GM23338 (cell line): ENCODE data around the gene LDLR.

Experiments
- CREB1 ChIP-seq: fragments of 250-450 bp; sonication (Bioruptor Pico); IDR thresholded peaks from 2 replicates; pipeline ENCODE4 v1.5.0; 2020; ENCODE audit warnings: low read depth, mild to moderate bottlenecking, moderate library complexity
- EZH2 ChIP-seq: fragments of 200-600 bp; sonication (generic); IDR thresholded peaks from one replicate; pipeline ENCODE4 v1.8.0; 2017; ENCODE audit warnings: antibody characterized with exemption, mild to moderate bottlenecking, low read depth; ENCODE audit not compliant: unreplicated experiment
- EZH2phosphoT487 ChIP-seq: fragments of 200-600 bp; sonication (generic); IDR thresholded peaks from one replicate; pipeline ENCODE4 v1.8.1; 2018; ENCODE audit warnings: antibody characterized with exemption; ENCODE audit not compliant: unreplicated experiment
- POLR2AphosphoS5 ChIP-seq: IDR thresholded peaks from 2 replicates; pipeline ENCODE4 v1.6.1; 2016; ENCODE audit warnings: antibody characterized with exemption, low read depth
- STAT1 ChIP-seq: IDR thresholded peaks from one replicate; pipeline ENCODE4 v1.6.1; 2016; ENCODE audit warnings: antibody characterized with exemption; ENCODE audit not compliant: unreplicated experiment
- TF ChIP-seq, protein P1 (sequence below), 2 experiments: fragments of 200-600 bp in 1 of 2; sonication (generic) in 1 of 2; conservative IDR thresholded peaks; 2 replicates each; pipeline versions ENCODE4 v1.5.1 to v1.6.1; 2016 to 2017; ENCODE audit warnings: antibody characterized with exemption in 2 of 2, low read depth in 2 of 2, mild to moderate bottlenecking in 2 of 2, moderate library complexity in 1 of 2

DNA sequence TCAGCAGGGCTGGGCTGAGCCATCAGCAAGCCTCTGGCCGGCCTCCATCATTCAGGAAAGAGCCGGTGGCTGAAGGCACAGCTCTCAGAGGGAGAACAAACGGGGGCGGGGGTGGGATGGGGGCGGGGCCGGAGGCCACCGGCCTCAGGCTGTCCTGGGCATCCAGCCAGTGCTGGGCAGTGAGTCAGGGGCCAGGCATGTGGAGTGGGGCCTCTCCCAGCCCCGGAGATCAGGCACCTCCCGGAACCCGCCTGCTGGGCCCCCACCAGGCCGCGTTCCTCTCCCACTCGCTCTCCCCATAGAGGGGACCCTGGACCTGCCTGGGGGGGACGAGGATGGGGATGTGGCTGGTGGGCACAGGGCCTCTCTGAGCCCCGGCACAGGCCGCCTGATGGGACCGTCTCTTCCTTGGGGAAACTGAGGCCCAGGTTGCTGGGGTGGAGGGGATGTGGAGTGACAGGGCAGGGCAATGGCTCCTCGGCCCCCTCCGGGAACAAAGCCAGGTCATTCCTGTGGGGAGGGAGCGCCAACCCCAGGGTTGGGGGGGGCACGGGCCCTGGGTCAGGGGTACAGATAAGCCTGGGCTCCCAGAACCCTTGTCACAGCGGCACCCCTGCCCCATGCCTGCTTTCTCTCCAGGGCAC lies 53.4 kb downstream of the LDLR start:
- TF ChIP-seq, protein P1, sequence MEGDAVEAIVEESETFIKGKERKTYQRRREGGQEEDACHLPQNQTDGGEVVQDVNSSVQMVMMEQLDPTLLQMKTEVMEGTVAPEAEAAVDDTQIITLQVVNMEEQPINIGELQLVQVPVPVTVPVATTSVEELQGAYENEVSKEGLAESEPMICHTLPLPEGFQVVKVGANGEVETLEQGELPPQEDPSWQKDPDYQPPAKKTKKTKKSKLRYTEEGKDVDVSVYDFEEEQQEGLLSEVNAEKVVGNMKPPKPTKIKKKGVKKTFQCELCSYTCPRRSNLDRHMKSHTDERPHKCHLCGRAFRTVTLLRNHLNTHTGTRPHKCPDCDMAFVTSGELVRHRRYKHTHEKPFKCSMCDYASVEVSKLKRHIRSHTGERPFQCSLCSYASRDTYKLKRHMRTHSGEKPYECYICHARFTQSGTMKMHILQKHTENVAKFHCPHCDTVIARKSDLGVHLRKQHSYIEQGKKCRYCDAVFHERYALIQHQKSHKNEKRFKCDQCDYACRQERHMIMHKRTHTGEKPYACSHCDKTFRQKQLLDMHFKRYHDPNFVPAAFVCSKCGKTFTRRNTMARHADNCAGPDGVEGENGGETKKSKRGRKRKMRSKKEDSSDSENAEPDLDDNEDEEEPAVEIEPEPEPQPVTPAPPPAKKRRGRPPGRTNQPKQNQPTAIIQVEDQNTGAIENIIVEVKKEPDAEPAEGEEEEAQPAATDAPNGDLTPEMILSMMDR (conservative IDR thresholded peaks at IDR 0.05; ENCODE audit: low read depth in 2 of 2) = no peak
- no peak for TF ChIP-seq EZH2
- no peak for TF ChIP-seq EZH2phosphoT487
- no peak for TF ChIP-seq CREB1
- TF ChIP-seq POLR2AphosphoS5 = no peak
- TF ChIP-seq STAT1 = no peak
